Panc1 (cell line): ENCODE data around the gene LINC01488. TPM values are rescaled to one million over a fixed set of nuclear protein-coding genes. Genes with fewer than 3 reads are reported as not detected.

Experiments
- ATAC-seq: fragments of 200-7000 bp; cut with Tn5 transposase; 2 replicates; pipeline ENCODE4 v1.9.1; 2020; ENCODE audit warnings: mild to moderate bottlenecking, moderate library complexity
- BruUV-seq: library from RNA; stranded (reverse); fragments of 400-500 nt; replicated peaks from 2 replicates; lab custom pipeline; 2021; lab: Mats Ljungman, UMichigan
- CTCF ChIA-PET: fragments of 300-600 bp; sonication (Branson Sonifier 250); formaldehyde crosslinking; loops from one replicate; lab custom pipeline; 2022; ENCODE audit warnings: antibody characterized with exemption; lab: Charles Lee
- POLR2A ChIA-PET: fragments of 300-600 bp; sonication (Branson Sonifier 250); formaldehyde crosslinking; loops from one replicate; lab custom pipeline; 2022; ENCODE audit warnings: antibody characterized with exemption; lab: Charles Lee
- DNase-seq: peaks from one replicate; pipeline ENCODE4 v3.0.0-alpha.2; 2010; ENCODE audit warnings: low read depth, low spot score
- H3K27ac ChIP-seq: 2 replicates; pipeline ENCODE4 v1.5.1; 2011; ENCODE audit warnings: mild to moderate bottlenecking, low read length, inconsistent platforms
- H3K27me3 ChIP-seq: fragments of 200-500 bp; sonication (Bioruptor generic); 2 replicates; pipeline ENCODE4 v1.6.0; 2014; ENCODE audit warnings: low read length, inconsistent platforms; ENCODE audit not compliant: control insufficient read depth, insufficient read depth
- H3K36me3 ChIP-seq: fragments of 200-500 bp; sonication (Bioruptor generic); 2 replicates; pipeline ENCODE4 v1.5.1; 2014; ENCODE audit warnings: inconsistent platforms, mild to moderate bottlenecking, low read length, moderate library complexity; ENCODE audit not compliant: control insufficient read depth, insufficient read depth
- H3K4me1 ChIP-seq: 2 replicates; pipeline ENCODE4 v1.5.1; 2011; ENCODE audit warnings: inconsistent platforms, mild to moderate bottlenecking, low read length, moderate library complexity; ENCODE audit not compliant: control insufficient read depth, insufficient read depth
- H3K4me3 ChIP-seq, 2 experiments: 2 replicates each; pipeline ENCODE4 v1.5.1; 2011 to 2012; ENCODE audit warnings: low read depth in 2 of 2, low read length in 2 of 2, mild to moderate bottlenecking in 2 of 2, inconsistent platforms in 1 of 2, moderate library complexity in 1 of 2
- H3K9me3 ChIP-seq: fragments of 200-500 bp; sonication (Bioruptor generic); 2 replicates; pipeline ENCODE4 v1.5.1; 2014; ENCODE audit warnings: low read depth, mild to moderate bottlenecking, inconsistent platforms, low read length, moderate library complexity; ENCODE audit not compliant: control insufficient read depth, insufficient read depth
- POLR2AphosphoS5 ChIP-seq: IDR thresholded peaks from 2 replicates; pipeline ENCODE4 v1.6.1; 2012; ENCODE audit warnings: mild to moderate bottlenecking, low read depth, low read length, moderate library complexity
- REST ChIP-seq, 2 experiments: IDR thresholded peaks; 2 replicates each; pipeline ENCODE4 v1.6.1; 2011 to 2012; ENCODE audit warnings: low read depth in 2 of 2, control low read depth in 1 of 2, low read length in 1 of 2, mild to moderate bottlenecking in 1 of 2, moderate library complexity in 1 of 2; ENCODE audit not compliant: insufficient read depth in 1 of 2
- SIN3A ChIP-seq: IDR thresholded peaks from 2 replicates; pipeline ENCODE4 v1.6.1; 2012; ENCODE audit warnings: low read depth, mild to moderate bottlenecking, low read length, moderate library complexity, borderline replicate concordance; ENCODE audit not compliant: insufficient read depth
- TCF7L2 ChIP-seq: IDR thresholded peaks from 2 replicates; pipeline ENCODE4 v1.6.1; 2011; ENCODE audit warnings: mild to moderate bottlenecking, low read depth, low read length, inconsistent platforms
- in situ Hi-C: cut with HindIII; loops from 2 replicates; pipeline ENCODE4 v1.10.0; 2016; ENCODE audit warnings: low sequenced_read_pairs, low pct_unique_long_range_greater_than_20kb
- intact Hi-C: fragments of 100-400 bp; cut with micrococcal nuclease; formaldehyde crosslinking; loops from one replicate; pipeline ENCODE4 v1.10.0; 2022; ENCODE audit not compliant: unreplicated experiment
- total RNA-seq: library from RNA; stranded (reverse); gene quantifications from one replicate; pipeline ENCODE4 v1.2.1, GENCODE V29; 2021; ENCODE audit not compliant: unreplicated experiment
- TF ChIP-seq, protein P1 (sequence below): fragments of 450-650 bp; IDR thresholded peaks from 2 replicates; pipeline ENCODE4 v1.5.1; 2017; ENCODE audit warnings: mild to moderate bottlenecking

LINC01488 gene
- total RNA-seq, 1 experiment from 2014 or later: not detected

DNA sequence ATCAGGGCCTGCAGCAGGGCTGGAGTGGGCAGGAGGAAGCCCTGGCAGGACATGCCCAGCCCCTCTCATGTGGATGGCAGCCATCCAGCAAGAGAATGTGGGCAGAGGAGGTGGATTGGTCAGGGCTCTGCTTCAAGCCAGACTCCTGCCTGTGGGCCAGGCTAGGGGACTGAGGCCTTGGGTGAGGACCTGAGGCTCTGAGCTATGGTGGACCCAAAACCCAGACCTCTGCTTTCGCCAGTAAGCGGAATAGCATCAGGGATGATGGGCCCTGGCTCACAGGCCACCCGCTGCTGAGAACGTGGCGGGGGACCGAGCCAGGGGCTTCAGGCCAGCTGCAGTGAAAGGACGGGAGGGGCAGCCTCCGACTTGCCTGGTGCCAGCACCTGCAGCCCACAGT, 57.4 kb downstream of the LINC01488 start:
- no peak for ATAC-seq
- TF ChIP-seq REST (IDR thresholded peaks at IDR 0.05; ENCODE audit: insufficient read depth in 1 of 2, low read depth in 2 of 2, low read length in 1 of 2) (no peak), SIN3A (no peak), TCF7L2 (no peak), POLR2AphosphoS5 (no peak)
- TF ChIP-seq, protein P1, sequence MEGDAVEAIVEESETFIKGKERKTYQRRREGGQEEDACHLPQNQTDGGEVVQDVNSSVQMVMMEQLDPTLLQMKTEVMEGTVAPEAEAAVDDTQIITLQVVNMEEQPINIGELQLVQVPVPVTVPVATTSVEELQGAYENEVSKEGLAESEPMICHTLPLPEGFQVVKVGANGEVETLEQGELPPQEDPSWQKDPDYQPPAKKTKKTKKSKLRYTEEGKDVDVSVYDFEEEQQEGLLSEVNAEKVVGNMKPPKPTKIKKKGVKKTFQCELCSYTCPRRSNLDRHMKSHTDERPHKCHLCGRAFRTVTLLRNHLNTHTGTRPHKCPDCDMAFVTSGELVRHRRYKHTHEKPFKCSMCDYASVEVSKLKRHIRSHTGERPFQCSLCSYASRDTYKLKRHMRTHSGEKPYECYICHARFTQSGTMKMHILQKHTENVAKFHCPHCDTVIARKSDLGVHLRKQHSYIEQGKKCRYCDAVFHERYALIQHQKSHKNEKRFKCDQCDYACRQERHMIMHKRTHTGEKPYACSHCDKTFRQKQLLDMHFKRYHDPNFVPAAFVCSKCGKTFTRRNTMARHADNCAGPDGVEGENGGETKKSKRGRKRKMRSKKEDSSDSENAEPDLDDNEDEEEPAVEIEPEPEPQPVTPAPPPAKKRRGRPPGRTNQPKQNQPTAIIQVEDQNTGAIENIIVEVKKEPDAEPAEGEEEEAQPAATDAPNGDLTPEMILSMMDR: no peak
- no TSS peak for BruUV-seq
- Histone ChIP-seq H3K36me3 (no peaks in the 10 kb centered on the region), H3K9me3 (no peaks in the 10 kb centered on the region), H3K27me3 (no peaks in the 10 kb centered on the region), H3K27ac (no peak overlapping the region), H3K4me1 (peaks cover 5% of the 10 kb centered on the region; the same call in 1 of the 2 replicates), H3K4me3 (no peak overlapping the region)
- in situ Hi-C loops (no loop called here), intact Hi-C loops (no loop called here)
- ChIA-PET POLR2A (no interaction called here), CTCF (no interaction called here)
- no peak for DNase-seq

- Histone ChIP-seq H3K4me1 (peaks cover 5% of the 10 kb centered on the region; the same call in 1 of the 2 replicates), H3K9me3 (no peaks in the 10 kb centered on the region), H3K36me3 (no peaks in the 10 kb centered on the region), H3K4me3 (no peak overlapping the region), H3K27me3 (no peaks in the 10 kb centered on the region), H3K27ac (no peak overlapping the region)
- no TSS peak for BruUV-seq
- TF ChIP-seq REST (IDR thresholded peaks at IDR 0.05; ENCODE audit: insufficient read depth in 1 of 2, low read depth in 2 of 2, low read length in 1 of 2): no peak
- TF ChIP-seq, protein P1: no peak
- in situ Hi-C loops: no loop called here
- no peak for ATAC-seq
- ChIA-PET POLR2A (no interaction called here), CTCF (no interaction called here)
- intact Hi-C loops: no loop called here
- no peak for DNase-seq
Observed at GRCh38 chr11:69539416-69540117, 58.1 kb downstream of the LINC01488 start.
